Mucosa of rectum (tissue), 2 donors: ENCODE measurements around the gene SNRK.

ENCODE experiments used
- H3K27ac ChIP-seq, 2 donors: one replicate each; pipeline ENCODE4 v1.7.0; 2013; ENCODE audit warnings: inconsistent platforms in 2 of 2, low read depth in 2 of 2, low read length in 2 of 2
- H3K27me3 ChIP-seq, 2 donors: one replicate each; pipeline ENCODE4 v1.7.0; 2013; ENCODE audit warnings: low read length in 2 of 2; ENCODE audit not compliant: control insufficient read depth in 2 of 2, insufficient read depth in 2 of 2
- H3K36me3 ChIP-seq, 2 donors: one replicate each; pipeline ENCODE4 v1.7.0; 2013; ENCODE audit warnings: low read length in 2 of 2; ENCODE audit not compliant: control insufficient read depth in 2 of 2, insufficient read depth in 2 of 2
- H3K4me1 ChIP-seq, 2 donors: one replicate each; pipeline ENCODE4 v1.7.0; 2013; ENCODE audit warnings: low read length in 2 of 2, mild to moderate bottlenecking in 1 of 2; ENCODE audit not compliant: control insufficient read depth in 2 of 2, insufficient read depth in 2 of 2
- H3K4me3 ChIP-seq, 2 donors: one replicate each; pipeline ENCODE4 v1.7.0; 2013; ENCODE audit warnings: low read length in 2 of 2
- H3K9ac ChIP-seq, 2 donors: one replicate each; pipeline ENCODE4 v1.7.0; 2013; ENCODE audit warnings: low read length in 2 of 2, low read depth in 1 of 2, mild to moderate bottlenecking in 1 of 2
- H3K9me3 ChIP-seq, 2 donors: one replicate each; pipeline ENCODE4 v1.7.0; 2013; ENCODE audit warnings: low read length in 2 of 2; ENCODE audit not compliant: control insufficient read depth in 2 of 2
- donor health status: healthy.
- donor health status: Normal muscosa, but diverticular disease.

SNRK gene

DNA sequence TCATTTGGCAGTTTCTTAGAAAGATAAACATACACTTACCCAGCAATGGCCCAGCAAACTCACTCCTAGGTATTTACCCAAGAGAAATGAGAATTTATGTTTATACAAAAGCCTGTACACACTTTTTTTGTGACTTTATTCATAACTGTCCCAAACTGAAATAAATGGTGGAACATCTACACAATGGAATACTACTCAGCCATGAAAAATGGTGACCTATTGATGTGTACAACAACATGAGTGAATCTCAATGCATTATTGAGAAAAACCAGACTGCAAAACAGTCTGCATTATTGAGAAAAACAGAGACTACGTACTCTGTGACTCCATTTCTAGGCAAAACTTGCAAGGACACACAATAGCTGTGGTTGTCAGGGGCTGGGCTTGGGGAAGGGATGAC lies 37.2 kb downstream of the SNRK start:
- Histone ChIP-seq H3K27me3 (no peaks in the 10 kb centered on the region), H3K4me1 (peaks cover 3 to 11% of the 10 kb centered on the region in 2 donors), H3K9me3 (no peaks in the 10 kb centered on the region), H3K27ac (no peak overlapping the region), H3K4me3 (no peak overlapping the region), H3K36me3 (no peaks in the 10 kb centered on the region), H3K9ac (no peak overlapping the region)

GRCh38 chr3:43326891-43327581 lies 40.7 kb downstream of the SNRK start:
- Histone ChIP-seq H3K4me1 (peaks cover 3 to 7% of the 10 kb centered on the region in 2 donors), H3K27me3 (no peaks in the 10 kb centered on the region), H3K9me3 (no peaks in the 10 kb centered on the region), H3K4me3 (no peak overlapping the region), H3K27ac (no peak overlapping the region), H3K9ac (no peak overlapping the region), H3K36me3 (no peaks in the 10 kb centered on the region)

- H3K27ac ChIP-seq = no peak overlapping the region
- H3K4me1 ChIP-seq = peaks cover 3 to 7% of the 10 kb centered on the region in 2 donors
- H3K4me3 ChIP-seq = no peak overlapping the region
- H3K27me3 ChIP-seq = no peaks in the 10 kb centered on the region
- H3K36me3 ChIP-seq = peaks cover 0 to under 1% of the 10 kb centered on the region in 2 donors
- no peak overlapping the region for H3K9ac ChIP-seq
- H3K9me3 ChIP-seq = no peaks in the 10 kb centered on the region
Measured at GRCh38 chr3:43327582-43327979, 41.2 kb downstream of the SNRK start.

DNA sequence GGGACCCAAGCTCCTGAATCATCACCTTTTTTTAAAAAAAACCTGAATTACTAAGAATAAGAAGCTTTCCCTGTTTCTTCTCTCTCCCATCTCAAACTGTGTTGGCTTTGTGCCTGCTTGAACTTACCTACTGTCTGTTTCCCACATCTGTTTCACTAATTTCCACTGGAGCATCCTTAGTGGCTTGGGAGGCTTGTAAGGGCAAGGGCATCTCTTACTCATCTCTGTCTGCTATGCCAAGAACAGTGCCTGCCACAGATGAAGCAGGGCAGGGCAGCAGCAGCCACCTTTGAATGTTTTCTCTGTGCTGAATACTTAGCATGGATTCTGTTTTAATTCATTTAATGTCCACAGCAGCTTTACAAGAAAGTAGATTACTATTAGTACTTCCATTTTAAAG lies 42.3 kb downstream of the SNRK start:
- H3K4me1 ChIP-seq = peaks cover 3 to 7% of the 10 kb centered on the region in 2 donors
- no peaks in the 10 kb centered on the region for H3K9me3 ChIP-seq
- H3K36me3 ChIP-seq = peaks cover 0 to 4% of the 10 kb centered on the region in 2 donors
- H3K4me3 ChIP-seq = no peak overlapping the region
- H3K9ac ChIP-seq = no peak overlapping the region
- H3K27ac ChIP-seq = no peak overlapping the region
- no peaks in the 10 kb centered on the region for H3K27me3 ChIP-seq

- no peak overlapping the region for H3K9ac ChIP-seq
- no peak overlapping the region for H3K4me3 ChIP-seq
- no peak overlapping the region for H3K27ac ChIP-seq
- peaks cover 3 to 4% of the 10 kb centered on the region in 2 donors for H3K4me1 ChIP-seq
- H3K9me3 ChIP-seq = no peaks in the 10 kb centered on the region
- peaks cover 2 to 6% of the 10 kb centered on the region in 2 donors for H3K36me3 ChIP-seq
- no peaks in the 10 kb centered on the region for H3K27me3 ChIP-seq
Measured at GRCh38 chr3:43330981-43331380, 44.6 kb downstream of the SNRK start.

DNA sequence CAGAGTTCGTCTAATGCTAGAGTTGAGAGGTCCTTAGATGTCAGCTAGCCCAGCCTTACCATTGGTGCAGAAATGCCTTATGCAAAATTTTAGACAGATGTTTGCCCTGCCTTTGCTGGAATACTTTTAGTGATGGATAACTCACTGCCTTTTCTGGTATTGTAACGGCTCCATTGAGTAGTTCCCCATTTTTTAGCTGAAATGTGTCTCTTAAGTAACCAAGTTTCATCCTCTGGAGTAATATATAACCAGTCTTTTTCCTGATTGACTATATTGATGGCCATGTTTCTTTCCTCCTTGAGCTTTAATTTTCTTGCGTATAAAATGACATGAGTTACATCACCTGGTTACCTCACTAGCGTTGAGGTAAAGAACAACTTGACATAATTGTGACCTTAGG lies 45.0 kb downstream of the SNRK start:
- Histone ChIP-seq H3K27me3 (no peaks in the 10 kb centered on the region), H3K4me3 (no peak overlapping the region), H3K9ac (no peak overlapping the region), H3K36me3 (peaks cover 2 to 6% of the 10 kb centered on the region in 2 donors), H3K27ac (no peak overlapping the region), H3K9me3 (no peaks in the 10 kb centered on the region), H3K4me1 (peaks cover 1 to 3% of the 10 kb centered on the region in 2 donors)

DNA sequence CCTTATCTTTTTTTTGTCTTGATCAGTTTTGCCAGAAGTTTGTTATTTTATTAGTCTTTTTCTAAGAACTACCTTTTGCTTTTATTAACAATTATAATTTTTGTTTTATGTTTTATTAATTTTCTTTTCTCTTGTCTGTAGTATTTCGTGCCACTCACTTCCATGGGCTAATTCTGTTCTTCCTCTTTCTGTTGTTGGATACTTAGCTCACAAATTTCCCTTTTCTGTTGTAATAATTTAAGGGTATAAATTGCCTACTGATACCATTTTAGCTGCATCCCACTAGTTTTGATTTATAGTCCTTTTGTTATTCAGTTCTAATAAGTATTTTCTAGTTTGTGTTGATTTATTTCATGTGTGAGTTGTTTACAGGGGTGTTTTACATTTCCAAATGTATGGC lies 48.6 kb downstream of the SNRK start:
- Histone ChIP-seq H3K27me3 (no peaks in the 10 kb centered on the region), H3K9ac (no peak overlapping the region), H3K4me3 (no peak overlapping the region), H3K36me3 (peaks cover 16 to 24% of the 10 kb centered on the region in 2 donors), H3K4me1 (no peaks in the 10 kb centered on the region), H3K27ac (no peak overlapping the region), H3K9me3 (peaks cover 4 to 10% of the 10 kb centered on the region in 2 donors)

DNA sequence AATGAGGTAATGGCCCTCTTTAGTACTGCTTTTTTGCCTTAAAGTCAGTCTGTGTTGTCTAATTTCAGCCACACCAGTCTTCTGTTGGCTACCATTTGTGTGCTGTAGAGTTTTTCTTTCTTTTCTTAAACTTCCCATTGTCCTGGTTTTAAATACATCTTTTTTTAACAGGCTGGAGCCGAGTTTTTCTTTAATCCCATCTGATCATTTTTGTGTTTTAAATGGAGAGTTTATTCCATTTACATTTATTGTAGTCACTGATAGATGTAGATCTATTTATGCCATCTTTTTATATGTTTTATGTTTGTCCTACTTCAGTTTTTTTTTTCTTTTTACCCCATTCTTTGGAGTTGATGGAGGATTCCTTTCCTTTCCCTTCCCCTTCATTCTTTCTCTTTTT lies 49.5 kb downstream of the SNRK start:
- peaks cover 24 to 32% of the 10 kb centered on the region in 2 donors for H3K36me3 ChIP-seq
- no peak overlapping the region for H3K4me3 ChIP-seq
- H3K27me3 ChIP-seq = no peaks in the 10 kb centered on the region
- no peak overlapping the region for H3K9ac ChIP-seq
- H3K4me1 ChIP-seq = no peaks in the 10 kb centered on the region
- H3K9me3 ChIP-seq = peaks cover 4 to 10% of the 10 kb centered on the region in 2 donors
- H3K27ac ChIP-seq = no peak overlapping the region

DNA sequence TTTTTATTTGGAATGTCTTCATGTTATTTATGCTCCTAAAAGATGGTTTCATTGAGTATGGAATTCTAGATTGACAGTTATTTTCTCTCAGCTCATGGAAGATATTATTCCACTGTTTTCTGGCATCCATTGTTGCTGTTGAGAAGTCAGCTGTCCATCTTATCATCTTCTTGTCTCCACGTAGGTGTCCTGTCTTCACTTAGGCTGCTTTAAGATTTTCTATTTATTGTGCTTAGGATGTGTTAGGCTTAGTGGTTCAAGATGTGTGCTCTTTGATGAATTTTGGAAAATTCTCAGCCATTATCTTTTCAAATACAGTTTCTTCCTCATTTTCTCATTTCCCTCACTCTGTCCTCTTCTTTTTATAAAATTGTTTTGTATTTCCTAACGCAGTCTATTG lies 52.0 kb downstream of the SNRK start:
- no peak overlapping the region for H3K27ac ChIP-seq
- no peak overlapping the region for H3K9ac ChIP-seq
- H3K9me3 ChIP-seq = peaks cover 4 to 10% of the 10 kb centered on the region in 2 donors
- H3K27me3 ChIP-seq = no peaks in the 10 kb centered on the region
- H3K4me1 ChIP-seq = no peaks in the 10 kb centered on the region
- peaks cover 41 to 51% of the 10 kb centered on the region in 2 donors for H3K36me3 ChIP-seq
- no peak overlapping the region for H3K4me3 ChIP-seq

DNA sequence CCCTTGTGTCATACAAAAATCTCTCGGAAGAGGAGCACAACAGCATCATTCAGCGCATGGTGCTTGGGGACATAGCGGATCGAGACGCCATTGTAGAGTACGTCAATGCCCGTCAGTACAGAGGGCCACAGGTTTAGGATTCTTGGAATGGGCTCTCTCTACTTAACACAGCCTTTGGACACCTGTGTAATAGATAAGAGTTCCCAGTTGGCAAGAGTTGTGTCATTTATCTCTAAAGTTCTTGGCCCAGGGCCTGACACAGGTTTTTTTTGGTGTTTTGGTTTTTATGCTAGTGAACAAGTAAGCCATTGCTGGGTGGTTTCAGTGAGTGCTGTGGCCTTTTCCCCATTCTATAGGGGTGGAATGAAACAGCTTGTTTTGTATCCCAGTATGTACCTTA lies 54.1 kb downstream of the SNRK start:
- H3K4me1 ChIP-seq = no peaks in the 10 kb centered on the region
- H3K27me3 ChIP-seq = no peaks in the 10 kb centered on the region
- no peak overlapping the region for H3K9ac ChIP-seq
- H3K4me3 ChIP-seq = no peak overlapping the region
- H3K27ac ChIP-seq = no peak overlapping the region
- H3K36me3 ChIP-seq = peaks cover 57 to 64% of the 10 kb centered on the region in 2 donors
- peaks cover 4 to 10% of the 10 kb centered on the region in 2 donors for H3K9me3 ChIP-seq
